Ishikawa (cell line): ENCODE data around the gene EOLA2.

Experiments
- CEBPB ChIP-seq: IDR thresholded peaks from 2 replicates; pipeline ENCODE4 v1.6.1; 2012
- CREB1 ChIP-seq: IDR thresholded peaks from 2 replicates; pipeline ENCODE4 v1.6.1; 2012; ENCODE audit warnings: low read depth
- EGR1 ChIP-seq: IDR thresholded peaks from 2 replicates; pipeline ENCODE4 v1.6.1; 2012
- EP300 ChIP-seq: IDR thresholded peaks from 2 replicates; pipeline ENCODE4 v1.6.1; 2012; ENCODE audit warnings: borderline replicate concordance
- FOXM1 ChIP-seq: IDR thresholded peaks from 2 replicates; pipeline ENCODE4 v1.6.1; 2012; ENCODE audit warnings: low read depth, borderline replicate concordance
- MAX ChIP-seq: IDR thresholded peaks from 2 replicates; pipeline ENCODE4 v1.6.1; 2012
- NFIC ChIP-seq: IDR thresholded peaks from 2 replicates; pipeline ENCODE4 v1.6.1; 2012
- RAD21 ChIP-seq: IDR thresholded peaks from 2 replicates; pipeline ENCODE4 v1.6.1; 2012; ENCODE audit warnings: low read depth
- REST ChIP-seq: IDR thresholded peaks from 2 replicates; pipeline ENCODE4 v1.6.1; 2012; ENCODE audit warnings: low read depth, mild to moderate bottlenecking
- TAF1 ChIP-seq: IDR thresholded peaks from 2 replicates; pipeline ENCODE4 v1.6.1; 2012; ENCODE audit warnings: low read depth, mild to moderate bottlenecking
- TCF12 ChIP-seq: IDR thresholded peaks from 2 replicates; pipeline ENCODE4 v1.6.1; 2012; ENCODE audit warnings: low read depth
- TEAD4 ChIP-seq: IDR thresholded peaks from 2 replicates; pipeline ENCODE4 v1.6.1; 2012
- USF1 ChIP-seq: IDR thresholded peaks from 2 replicates; pipeline ENCODE4 v1.6.1; 2012
- YY1 ChIP-seq: IDR thresholded peaks from 2 replicates; pipeline ENCODE4 v1.6.1; 2012; ENCODE audit warnings: low read depth
- ZBTB7A ChIP-seq: IDR thresholded peaks from 2 replicates; pipeline ENCODE4 v1.6.1; 2012; ENCODE audit warnings: low read depth

Gene EOLA2

GRCh38 chrX:149903889-149904748, 34.2 kb downstream of the EOLA2 start:
- no peak for TF ChIP-seq NFIC
- TF ChIP-seq EP300 = no peak
- TF ChIP-seq RAD21 = no peak
- no peak for TF ChIP-seq USF1
- TF ChIP-seq REST = no peak
- no peak for TF ChIP-seq CEBPB
- no peak for TF ChIP-seq CREB1
- no peak for TF ChIP-seq EGR1
- TF ChIP-seq ZBTB7A = no peak
- no peak for TF ChIP-seq TCF12
- TF ChIP-seq FOXM1 = no peak
- TF ChIP-seq YY1 = no peak
- no peak for TF ChIP-seq TAF1
- no peak for TF ChIP-seq MAX
- TF ChIP-seq TEAD4 = no peak

GRCh38 chrX:149898554-149898953, 39.7 kb downstream of the EOLA2 start:
- TF ChIP-seq CEBPB = no peak
- TF ChIP-seq EGR1 = no peak
- no peak for TF ChIP-seq NFIC
- TF ChIP-seq MAX = no peak
- TF ChIP-seq ZBTB7A = no peak
- no peak for TF ChIP-seq REST
- TF ChIP-seq TCF12 = no peak
- no peak for TF ChIP-seq USF1
- TF ChIP-seq CREB1 = no peak
- no peak for TF ChIP-seq TEAD4
- no peak for TF ChIP-seq FOXM1
- TF ChIP-seq YY1 = no peak
- no peak for TF ChIP-seq EP300
- TF ChIP-seq RAD21 = no peak
- no peak for TF ChIP-seq TAF1
